ENCODE measurements around the gene IL1R2.

IL1R2 gene

GRCh38 chr2:101967826-101968513, 23.8 kb upstream of the IL1R2 start:
- TF ChIP-seq CTCF (IDR thresholded peaks at IDR 0.05): no peak

- no peak for TF ChIP-seq CTCF (IDR thresholded peaks at IDR 0.05)
These were observed 22.0 kb upstream of the IL1R2 start for GRCh38 chr2:101969723-101970122.

- no peak for TF ChIP-seq CTCF (IDR thresholded peaks at IDR 0.05)
These were observed 20.9 kb upstream of the IL1R2 start for GRCh38 chr2:101970901-101971300.

- TF ChIP-seq CTCF (IDR thresholded peaks at IDR 0.05): no peak
These were observed 19.9 kb upstream of the IL1R2 start for GRCh38 chr2:101971836-101972235.

- no peak for TF ChIP-seq CTCF (IDR thresholded peaks at IDR 0.05)
These were observed 18.9 kb upstream of the IL1R2 start for GRCh38 chr2:101972621-101973434.

GRCh38 chr2:101974663-101975062, 17.1 kb upstream of the IL1R2 start:
- TF ChIP-seq CTCF (IDR thresholded peaks at IDR 0.05): no peak

GRCh38 chr2:101975171-101975870, 16.4 kb upstream of the IL1R2 start:
- no peak for TF ChIP-seq CTCF (IDR thresholded peaks at IDR 0.05)
